OCI-LY3 (cell line): ENCODE measurements around the gene CDH8.

Source experiments
- EZH2phosphoT487 ChIP-seq: fragments of 200-600 bp; shearing (Covaris generic); IDR thresholded peaks from 2 replicates; pipeline ENCODE4 v1.6.1; 2018; ENCODE audit warnings: antibody characterized with exemption, mixed run types, low read depth
- TF ChIP-seq, protein P1 (sequence below): fragments of 200-600, 300-600 bp; sonication (generic); IDR thresholded peaks from 2 replicates; pipeline ENCODE4 v1.5.1; 2014; ENCODE audit warnings: antibody characterized with exemption, low read length, low read depth

DNA sequence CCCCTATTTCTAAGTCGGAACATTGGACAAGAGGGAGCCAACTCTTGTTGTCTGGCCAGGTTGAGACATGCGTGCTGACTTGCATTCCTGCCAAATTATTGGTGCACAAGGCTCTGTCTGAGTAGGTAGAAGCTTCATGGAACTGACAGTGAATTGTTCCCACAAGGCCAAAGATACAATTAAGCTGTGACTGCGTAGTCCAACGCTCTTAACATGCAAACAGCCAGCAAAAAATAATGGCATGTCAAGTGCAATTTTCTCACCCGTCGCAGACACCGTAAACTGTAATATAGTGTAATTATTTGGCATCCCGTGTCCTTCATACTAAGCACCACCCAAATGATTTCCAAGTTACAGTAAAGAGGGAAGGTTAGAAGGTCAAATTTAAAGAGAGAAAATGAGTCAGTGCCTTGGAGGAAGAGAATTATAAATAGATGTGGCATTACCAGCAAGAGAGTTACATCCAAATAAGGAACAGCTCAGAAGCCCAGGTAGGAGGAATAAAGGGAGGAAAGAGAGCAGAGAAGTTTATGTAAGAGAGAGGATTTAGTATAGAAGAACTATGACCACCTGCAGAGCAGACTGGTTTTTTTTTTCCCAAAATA, 21.8 kb downstream of the CDH8 start:
- TF ChIP-seq, protein P1, sequence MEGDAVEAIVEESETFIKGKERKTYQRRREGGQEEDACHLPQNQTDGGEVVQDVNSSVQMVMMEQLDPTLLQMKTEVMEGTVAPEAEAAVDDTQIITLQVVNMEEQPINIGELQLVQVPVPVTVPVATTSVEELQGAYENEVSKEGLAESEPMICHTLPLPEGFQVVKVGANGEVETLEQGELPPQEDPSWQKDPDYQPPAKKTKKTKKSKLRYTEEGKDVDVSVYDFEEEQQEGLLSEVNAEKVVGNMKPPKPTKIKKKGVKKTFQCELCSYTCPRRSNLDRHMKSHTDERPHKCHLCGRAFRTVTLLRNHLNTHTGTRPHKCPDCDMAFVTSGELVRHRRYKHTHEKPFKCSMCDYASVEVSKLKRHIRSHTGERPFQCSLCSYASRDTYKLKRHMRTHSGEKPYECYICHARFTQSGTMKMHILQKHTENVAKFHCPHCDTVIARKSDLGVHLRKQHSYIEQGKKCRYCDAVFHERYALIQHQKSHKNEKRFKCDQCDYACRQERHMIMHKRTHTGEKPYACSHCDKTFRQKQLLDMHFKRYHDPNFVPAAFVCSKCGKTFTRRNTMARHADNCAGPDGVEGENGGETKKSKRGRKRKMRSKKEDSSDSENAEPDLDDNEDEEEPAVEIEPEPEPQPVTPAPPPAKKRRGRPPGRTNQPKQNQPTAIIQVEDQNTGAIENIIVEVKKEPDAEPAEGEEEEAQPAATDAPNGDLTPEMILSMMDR, result no peak
- TF ChIP-seq EZH2phosphoT487, result no peak
